ENCODE data around the gene SCAMP4. TPM values are rescaled to one million over a fixed set of nuclear protein-coding genes. Genes with fewer than 3 reads are reported as not detected.

Gene SCAMP4
- total and polyA plus RNA-seq, 2 of the 13 experiments (the other 11 are each of a cell fraction or from before 2014, with no cell fraction given) = 10.7 to 13.7 TPM

- no peak for TF ChIP-seq ZBTB40 (IDR thresholded peaks at IDR 0.05)
- TF ChIP-seq ZBTB40 (CRISPR knock-in tag; IDR thresholded peaks at IDR 0.05) = peak; percentile 39; the same call in 1 of the 2 replicates
- peak; percentile 76; the same call in 1 of the 2 replicates for TF ChIP-seq SIX4 (CRISPR knock-in tag; IDR thresholded peaks at IDR 0.05)
- TF ChIP-seq HNRNPH1 (optimal IDR thresholded peaks at IDR 0.05; ENCODE audit: low read depth, low read length) = no peak
- TF ChIP-seq ZNF768 (CRISPR knock-in tag; IDR thresholded peaks at IDR 0.05) = no peak; the same call in 1 of the 2 replicates
- no peak for TF ChIP-seq FOXO4 (CRISPR knock-in tag; conservative IDR thresholded peaks at IDR 0.05)
- no peak for TF ChIP-seq ZNF576 (CRISPR knock-in tag; IDR thresholded peaks at IDR 0.05)
- TF ChIP-seq ATF7 (IDR thresholded peaks at IDR 0.05) = no peak
- peak; percentile 66; the same call in 1 of the 2 replicates for TF ChIP-seq ATF7 (CRISPR knock-in tag; IDR thresholded peaks at IDR 0.05)
- TF ChIP-seq SRY (CRISPR knock-in tag; IDR thresholded peaks at IDR 0.05) = peak; percentile 53
- TF ChIP-seq SRSF9 (IDR thresholded peaks at IDR 0.05; ENCODE audit: borderline replicate concordance, insufficient read depth, low read depth, low read length, poor library complexity, severe bottlenecking) = no peak
- TF ChIP-seq ZNF225 (CRISPR knock-in tag; IDR thresholded peaks at IDR 0.05) = peak; percentile 56; the same call in 1 of the 2 replicates
- TF ChIP-seq PLRG1 (conservative IDR thresholded peaks at IDR 0.05) = no peak
- no peak for TF ChIP-seq ZNF292 (CRISPR knock-in tag; IDR thresholded peaks at IDR 0.05; ENCODE audit: borderline replicate concordance, low read depth)
- 0 out of 2 replicates have a peak, but pooled peaks have one; percentile 43 for TF ChIP-seq ZNF619 (CRISPR knock-in tag; IDR thresholded peaks at IDR 0.05)
- TF ChIP-seq SRSF4 (IDR thresholded peaks at IDR 0.05; ENCODE audit: low read depth, low read length, poor library complexity, severe bottlenecking) = no peak
- peak; percentile 90 for TF ChIP-seq GATAD1 (CRISPR knock-in tag; IDR thresholded peaks at IDR 0.05)
These were observed 29.3 kb upstream of the SCAMP4 start (continued) for GRCh38 chr19:1875646-1876495.

Measured in HepG2 (cell line).